GM23248 (cell line): Measurements from ENCODE around the gene C5orf15.

Source experiments
- EZH2 ChIP-seq: fragments of 200-600 bp; sonication (generic); IDR thresholded peaks from 2 replicates; pipeline ENCODE4 v1.6.1; 2018; ENCODE audit warnings: antibody characterized with exemption, mild to moderate bottlenecking; ENCODE audit not compliant: insufficient read depth, poor library complexity, severe bottlenecking
- EZH2phosphoT487 ChIP-seq: fragments of 200-600 bp; sonication (generic); IDR thresholded peaks from 2 replicates; pipeline ENCODE4 v1.6.1; 2018; ENCODE audit warnings: antibody characterized with exemption, moderate library complexity, mild to moderate bottlenecking, low read depth; ENCODE audit not compliant: insufficient read depth

- TF ChIP-seq EZH2phosphoT487 (no peak), EZH2 (no peak)
Observed at GRCh38 chr5:133931546-133931945, 36.9 kb downstream of the C5orf15 start.
